Hypothalamus (tissue), 51 donors: ENCODE measurements around the gene QSER1.
"Not testable (repeated sequence)": the region's sequence is repeated elsewhere in the genome, so short reads cannot be mapped to it uniquely, and the experiment has no call there.

Experiments used
- DNase-seq, 51 donors: peaks; one replicate each; lab custom pipeline; 2025; lab: John Stamatoyannopoulos, UW

Gene QSER1

DNA sequence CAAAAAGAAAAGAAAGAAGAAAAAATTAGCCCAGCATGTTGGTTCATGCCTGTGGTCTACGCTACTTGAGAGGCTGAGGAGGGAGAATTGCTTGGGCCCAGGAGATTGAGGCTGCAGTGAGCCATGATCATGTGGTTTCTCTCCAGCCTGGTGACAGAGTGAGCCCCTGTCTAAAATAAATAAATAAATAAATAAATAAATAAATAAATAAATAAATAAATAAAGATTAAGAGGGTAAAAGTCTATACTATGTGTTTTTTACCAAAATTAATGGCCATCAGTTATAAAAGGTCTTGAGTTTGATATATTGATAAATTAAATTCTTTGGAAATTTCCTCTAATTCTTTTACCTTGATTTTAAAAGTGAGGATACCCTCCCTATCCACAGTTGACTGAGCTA is 97.9 kb downstream of the QSER1 start:
- no peak for DNase-seq

DNA sequence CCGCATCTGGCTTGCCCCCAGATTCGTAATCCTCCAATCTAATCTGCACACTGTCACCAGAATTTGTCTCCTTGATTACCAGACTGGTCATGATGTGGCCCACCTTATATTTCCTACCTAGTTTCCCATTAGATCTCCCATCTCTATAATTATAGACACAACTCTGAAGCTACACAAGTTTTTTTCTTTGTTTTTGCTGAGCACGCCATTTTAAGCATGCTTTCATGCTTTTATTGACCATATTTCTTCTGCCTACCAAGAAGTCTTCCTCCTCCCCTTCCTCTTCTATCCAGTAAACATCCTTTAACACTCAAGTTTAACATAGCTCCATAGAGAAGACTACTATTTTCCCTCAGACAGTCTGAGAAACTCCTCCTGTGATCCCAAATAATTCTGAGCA is 98.8 kb downstream of the QSER1 start:
- DNase-seq: no peak

DNA sequence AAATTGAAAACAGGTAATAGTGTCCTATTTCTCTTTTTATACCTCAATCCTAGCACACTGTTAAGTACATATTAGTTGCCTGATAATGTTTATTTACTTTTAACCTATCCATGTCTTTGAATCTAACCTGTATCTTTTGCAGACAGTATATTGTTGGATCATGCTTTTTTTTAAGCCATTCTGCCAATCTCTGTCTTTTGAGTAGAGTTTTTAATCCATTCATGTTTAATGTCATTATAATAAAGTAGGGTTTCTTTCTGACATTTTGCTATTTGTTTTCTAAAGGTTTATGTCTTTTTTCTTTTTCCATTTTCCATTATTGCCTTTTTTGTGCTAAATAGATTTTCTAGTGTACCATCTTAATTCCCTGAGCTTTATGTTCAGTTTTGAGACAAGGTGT is 99.3 kb downstream of the QSER1 start:
- no peak for DNase-seq

DNA sequence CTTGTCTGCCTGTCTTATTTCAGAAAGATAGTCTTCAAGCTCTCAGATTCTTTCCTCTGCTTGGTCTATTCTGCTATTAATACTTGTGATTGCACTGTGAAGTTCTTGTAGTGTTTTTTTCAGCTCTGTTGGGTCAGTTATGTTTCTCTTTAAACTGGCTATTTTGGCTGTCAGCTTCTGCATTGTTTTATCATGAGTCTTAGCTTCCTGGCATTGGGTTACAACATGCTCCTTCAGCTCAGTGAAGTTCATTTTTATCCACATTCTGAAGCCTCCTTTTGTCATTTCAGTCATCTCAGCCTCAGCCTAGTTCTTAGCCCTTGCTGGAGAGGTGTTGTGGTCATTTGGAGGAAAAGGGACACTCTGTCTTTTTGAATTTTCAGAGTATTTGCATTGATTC is 107.6 kb downstream of the QSER1 start:
- DNase-seq: no peak

DNA sequence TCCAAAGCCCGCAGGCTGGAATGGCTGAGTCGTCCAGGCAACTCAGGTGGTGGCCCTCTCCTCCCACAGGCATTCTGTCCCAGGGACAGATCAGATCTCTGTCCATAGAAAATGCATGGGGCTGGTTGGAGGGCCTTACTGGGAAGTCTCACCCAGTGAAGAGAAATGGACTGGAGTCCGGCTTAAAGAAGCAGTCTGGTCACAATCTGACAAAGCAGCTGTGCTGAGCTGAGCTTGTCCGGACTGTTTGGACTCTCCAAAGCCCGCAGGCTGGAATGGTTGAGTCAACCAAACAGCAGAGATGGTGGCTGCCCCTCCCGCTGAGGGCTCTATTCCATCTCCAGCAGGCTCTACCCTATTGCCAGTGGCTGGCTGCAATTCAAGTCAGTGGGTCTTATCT is 108.7 kb downstream of the QSER1 start:
- no peak for DNase-seq

DNA sequence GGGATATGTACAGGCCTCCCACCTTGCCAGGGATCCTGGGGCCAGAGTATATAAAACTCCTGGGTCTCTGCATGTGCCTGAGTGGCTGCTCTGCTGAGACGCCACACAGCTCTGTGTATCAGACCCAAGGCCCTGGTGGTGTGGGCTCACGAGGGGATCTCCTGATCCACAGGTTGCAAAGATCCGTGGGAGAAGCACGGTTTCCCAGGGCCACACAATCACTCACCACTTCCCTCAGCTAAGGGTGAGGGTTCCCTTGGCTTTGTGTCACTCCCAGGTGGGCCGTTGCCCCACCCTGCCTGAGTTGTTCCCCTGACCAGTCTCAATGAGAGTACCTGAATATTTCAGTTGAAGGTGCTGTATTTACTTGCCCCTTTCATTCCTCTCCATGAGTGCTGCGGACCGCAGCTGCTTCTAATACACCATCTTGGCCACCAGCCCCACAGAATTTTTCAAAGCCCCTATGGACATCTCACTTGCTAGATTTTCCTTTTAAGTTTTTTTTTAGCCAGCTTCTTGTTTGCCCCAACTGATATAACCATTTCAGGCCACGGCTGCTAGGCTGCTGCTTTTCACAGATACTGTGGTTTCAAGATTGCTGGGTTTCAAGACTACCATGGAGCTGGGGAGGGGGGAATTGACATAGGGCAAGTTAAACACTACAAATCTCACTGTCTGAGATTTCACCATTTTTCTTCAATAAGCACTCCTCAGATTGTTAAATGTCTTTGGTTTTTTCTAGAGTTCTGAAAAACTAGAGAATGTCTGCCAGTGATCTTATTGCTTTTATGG is 109.3 kb downstream of the QSER1 start:
- no peak for DNase-seq

DNA sequence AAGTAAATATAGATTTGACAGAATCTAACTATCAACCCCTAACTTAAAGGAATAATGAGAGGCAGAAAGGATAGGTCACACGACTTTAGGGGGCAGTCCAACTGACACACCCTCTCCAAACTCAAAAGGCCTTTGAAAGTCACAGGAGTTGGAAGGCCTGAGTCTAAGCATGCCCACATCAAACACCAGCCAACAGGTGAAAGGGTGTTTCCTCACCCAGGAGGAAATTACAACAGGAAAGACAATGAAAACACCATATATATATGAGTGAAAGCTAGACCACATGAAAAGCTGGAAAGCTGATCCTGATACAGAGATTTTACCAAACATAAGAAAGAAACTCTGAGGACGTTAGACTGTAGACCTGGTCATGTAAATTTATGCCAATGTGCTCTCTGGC is 112.6 kb downstream of the QSER1 start:
- DNase-seq: no peak

DNA sequence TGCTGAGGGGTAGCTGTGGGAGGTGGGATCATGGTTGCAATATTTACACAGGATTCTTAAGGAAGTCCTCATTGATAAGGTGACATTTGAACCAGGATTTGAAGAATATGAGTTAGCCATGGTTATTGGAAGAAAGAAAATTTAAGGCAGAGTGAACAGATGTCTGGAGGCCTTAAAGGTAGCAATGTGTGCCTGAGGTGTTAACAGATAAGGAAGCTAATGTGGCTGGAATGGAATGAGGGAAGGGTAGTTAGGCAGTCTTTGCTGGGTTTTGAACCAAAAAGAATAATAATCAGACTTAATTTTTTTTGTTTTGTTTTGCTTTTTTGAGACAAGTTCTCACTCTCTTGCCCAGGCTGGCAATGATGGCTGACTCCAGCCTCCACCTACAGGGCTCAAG is 113.4 kb downstream of the QSER1 start:
- no peak for DNase-seq

DNA sequence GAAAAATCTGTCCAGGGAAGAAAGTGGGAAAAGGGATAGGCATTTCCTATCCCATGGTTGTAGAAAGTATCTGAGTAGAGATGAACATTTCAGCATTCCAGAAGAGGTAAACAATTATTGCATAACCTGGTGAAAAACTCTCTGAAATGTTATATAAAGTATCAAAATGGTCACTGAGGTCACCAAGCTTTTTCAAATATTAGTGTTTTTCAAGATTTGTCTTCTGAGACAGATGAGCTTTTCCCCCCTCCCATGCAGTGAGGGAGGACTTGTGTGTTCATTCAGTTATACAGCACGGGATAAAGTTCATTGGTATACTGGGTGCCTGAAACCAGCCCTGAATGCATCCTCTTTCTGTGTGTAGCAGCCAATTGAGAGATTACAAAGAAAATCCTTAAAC is 121.1 kb downstream of the QSER1 start:
- DNase-seq: no peak

DNA sequence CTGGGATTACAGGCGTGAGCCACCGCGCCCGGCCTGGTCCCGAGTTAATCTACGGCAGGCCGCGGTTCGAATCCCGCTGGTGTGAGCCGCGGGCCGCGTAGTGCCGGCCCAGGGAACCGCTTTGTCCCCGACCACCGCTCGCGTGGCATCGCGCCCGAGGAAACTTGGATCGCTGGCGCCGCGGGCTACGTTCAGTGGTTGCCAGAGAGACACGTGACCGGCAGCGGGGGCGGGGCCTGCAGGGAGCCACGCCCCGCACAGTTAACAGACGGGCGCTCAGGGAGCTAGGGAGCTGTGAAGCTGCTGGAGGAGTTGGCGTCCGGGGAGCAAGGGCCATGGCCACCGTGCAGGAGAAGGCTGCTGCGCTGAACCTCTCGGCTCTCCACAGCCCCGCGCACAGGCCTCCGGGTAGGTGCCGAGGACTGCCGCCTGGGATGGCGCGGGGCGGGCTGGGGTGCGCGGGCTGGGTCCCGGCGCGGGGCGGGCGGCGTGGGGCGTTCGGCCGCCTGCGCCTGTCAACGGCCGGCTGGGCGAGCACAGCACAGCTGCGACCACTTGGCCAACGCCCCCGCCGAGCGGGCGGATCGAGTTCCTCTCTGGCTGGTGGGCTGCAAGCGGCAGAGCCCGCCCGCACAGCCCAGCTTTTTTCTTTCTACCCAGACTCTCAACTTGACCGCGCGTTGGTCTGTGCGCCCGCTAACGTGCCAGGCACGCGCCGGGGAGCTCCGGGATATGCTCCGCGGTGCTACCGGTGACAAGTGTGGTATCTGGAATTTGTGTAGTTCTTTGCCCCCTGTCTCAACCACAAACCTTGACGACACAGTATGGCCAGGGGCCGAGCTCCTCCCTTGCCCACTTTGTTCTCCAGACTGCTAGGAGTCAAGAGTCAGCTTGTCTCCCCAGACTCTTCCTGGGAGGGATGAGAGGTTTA is 123.3 kb downstream of the QSER1 start, which contains the start of gene DEPDC7:
Gene DEPDC7 (plus strand): TSS at position 258 of the 931 bp plus-strand sequence. CDS start 78 bp downstream, at position 336.
- peak; percentile 38 to 95 (median 83) for DNase-seq

DNA sequence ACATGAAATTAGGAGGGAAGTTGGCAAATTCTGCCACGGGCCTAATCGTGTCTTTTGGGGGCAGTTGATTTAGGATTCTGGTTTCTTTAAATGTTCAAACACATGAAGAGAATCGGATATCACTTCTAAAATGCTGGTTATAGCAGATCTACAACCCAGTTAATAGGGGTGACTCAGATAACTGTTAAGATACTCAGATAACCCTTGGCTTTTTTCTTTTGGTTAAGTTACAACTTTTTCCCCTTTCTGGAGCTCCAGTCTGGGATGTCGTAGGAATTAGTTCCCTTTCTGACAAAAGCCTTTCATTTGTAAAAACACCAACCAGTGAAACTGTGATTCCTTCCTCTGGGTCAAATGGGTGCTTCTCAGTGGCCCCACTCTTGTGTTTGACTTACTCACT is 124.0 kb downstream of the QSER1 start:
- DNase-seq: no peak

DNA sequence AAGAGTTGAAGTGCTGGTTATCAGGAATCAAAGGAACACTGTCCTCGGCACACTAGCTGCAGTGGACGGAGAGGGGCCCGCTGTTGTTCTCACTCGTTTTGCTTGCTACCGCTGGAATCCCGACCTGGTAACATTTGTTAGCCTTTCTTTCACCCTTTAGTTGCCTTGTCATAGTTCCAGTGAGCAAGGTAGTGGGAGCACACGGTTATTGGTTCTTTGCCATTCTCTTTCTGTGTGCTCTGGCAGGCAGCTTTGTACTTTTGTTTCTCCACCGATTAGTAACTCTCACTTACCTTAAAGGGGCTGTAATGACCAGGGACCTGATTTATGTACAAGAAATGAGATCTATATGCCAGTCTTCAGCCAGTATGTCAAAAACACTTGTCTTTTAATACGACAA is 124.9 kb downstream of the QSER1 start:
- DNase-seq: no peak

DNA sequence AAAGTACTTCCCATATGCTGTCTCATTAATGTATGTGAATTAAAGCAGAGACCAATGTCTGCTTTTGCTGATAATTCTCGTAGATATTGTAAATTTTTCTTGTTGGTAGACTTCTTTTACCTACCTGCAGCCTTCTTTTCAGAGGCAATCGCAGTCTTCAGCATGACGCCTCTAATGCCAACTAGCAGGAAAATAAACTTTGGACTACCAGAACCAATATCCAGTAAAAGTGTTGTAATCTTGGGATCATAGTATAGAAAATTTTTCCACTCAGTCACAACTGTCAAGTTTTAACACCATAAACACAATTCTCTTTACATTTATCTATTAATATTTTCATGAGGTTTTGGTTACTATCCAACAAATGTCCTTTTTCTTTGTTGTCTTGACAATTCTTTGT is 125.4 kb downstream of the QSER1 start:
- no peak for DNase-seq

DNA sequence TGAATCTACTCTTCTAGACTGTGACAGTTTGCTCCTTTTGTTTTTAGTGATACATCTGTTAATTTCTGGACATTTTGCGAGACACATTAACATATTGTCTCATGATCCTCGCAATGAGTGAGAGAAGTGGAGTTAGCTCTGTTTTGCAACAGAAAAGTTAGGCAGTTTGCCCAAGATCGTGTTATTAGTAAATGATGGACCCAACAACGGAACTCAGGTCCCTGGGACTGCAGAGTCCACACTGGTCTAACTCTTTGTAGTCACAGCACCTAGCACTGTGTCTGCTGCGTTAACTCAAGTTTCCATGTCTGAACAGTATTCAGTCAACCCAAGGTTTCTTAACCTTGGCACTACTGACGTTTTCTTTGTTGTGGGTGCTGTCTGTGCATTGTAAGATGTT is 126.2 kb downstream of the QSER1 start:
- no peak for DNase-seq

DNA sequence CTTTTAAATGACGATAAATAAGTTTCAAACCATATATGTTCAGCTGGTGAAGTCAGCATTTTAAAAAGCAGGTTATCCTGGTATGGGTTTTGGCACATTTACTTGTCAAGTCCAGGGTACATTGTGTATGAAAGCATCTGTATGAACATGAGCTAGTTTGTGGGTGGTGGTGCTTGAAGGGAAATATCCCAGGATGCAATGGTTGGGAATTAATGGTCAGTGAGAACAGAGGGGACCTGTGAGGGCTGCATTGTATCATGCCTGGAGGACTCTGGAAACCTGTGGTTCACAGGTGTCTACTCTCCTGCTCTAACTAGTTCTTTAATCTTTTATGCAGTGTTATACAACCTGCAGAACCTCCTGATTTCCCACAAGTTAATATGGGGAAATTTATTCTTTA is 128.9 kb downstream of the QSER1 start:
- no peak for DNase-seq

DNA sequence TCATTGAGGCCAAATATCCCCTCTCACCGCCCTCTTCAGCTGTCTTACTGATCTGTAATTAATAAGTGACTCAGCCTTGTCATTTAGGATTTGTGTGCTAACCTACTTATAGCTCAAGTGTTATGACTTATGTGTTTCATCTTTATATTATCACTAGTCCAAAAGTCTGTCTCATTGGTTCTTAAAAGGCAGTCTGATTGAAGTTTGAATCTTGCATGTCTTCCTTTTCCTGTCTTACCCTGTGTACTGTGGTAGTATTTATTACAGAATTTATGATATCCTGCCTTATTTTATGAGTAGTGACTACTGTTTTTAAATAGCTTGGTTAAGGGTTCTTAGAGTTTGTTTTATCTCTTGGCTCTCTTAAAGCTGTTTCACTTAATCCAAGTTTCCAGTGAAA is 129.3 kb downstream of the QSER1 start:
- DNase-seq: no peak

DNA sequence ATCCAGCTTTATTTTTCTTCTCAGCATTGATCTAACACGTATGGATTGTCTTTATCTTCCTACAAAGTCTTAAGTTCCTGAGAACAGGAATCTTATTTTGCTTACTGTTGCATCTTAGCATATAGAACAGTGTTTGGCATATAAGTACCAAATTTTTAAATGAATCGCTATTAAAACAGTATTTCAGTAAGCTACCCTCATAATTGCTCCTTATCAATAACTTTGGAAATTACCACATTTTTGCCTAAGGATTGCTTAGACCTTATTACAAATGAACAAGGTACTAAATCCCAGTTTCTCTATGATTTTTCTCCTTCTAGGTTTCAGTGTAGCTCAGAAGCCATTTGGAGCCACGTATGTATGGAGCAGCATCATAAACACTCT is 132.7 kb downstream of the QSER1 start:
- no peak for DNase-seq

DNA sequence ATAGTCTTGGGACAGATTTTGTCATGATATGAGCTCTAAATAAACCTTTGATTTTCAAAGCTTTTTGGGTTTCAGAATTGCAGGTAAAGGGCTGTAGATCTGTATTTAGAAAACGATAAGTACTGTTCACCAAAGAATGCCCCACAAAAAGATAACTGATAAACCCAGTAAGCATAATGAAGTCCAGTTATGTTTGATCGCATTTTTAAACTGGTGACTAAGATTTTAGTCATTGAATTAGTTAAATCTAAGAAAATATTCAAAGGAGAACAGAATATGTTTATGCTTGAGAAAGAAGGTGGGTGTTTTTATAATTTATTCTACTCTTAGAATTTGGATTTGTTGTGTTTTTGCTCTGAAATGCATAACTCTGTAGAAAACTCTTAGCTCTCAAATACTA is 134.6 kb downstream of the QSER1 start:
- DNase-seq: no peak

DNA sequence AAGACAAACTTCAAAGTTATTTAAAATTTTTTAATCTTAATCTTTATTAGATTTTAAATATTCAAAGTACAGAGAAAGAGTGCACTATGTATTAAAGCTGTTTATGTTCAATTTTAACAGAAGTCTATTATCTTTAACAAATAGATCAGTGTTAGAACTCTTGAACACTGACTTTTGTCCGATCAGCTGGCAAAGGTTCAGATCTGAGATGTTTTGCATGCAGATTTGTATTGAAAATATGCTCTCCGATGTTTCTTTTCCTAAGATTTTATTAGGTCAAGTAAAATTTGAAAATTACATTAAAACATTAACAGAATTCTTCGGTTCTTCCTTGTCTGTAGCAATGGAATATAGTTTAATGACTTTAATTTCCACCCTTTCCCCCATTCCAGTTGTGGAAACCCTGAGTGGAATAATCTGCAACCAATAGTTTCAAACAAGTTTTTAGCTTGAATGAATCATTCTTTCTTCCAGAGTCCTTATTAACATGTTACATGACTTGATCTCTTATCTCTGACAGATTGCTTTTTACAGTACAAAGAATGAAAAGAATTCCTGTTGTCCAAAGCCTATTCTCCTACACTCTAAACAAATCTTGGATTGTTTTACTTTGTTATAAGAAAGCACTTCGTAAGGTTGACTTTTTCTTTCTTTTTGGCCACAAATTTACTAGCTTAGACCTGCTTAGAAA is 135.4 kb downstream of the QSER1 start:
- DNase-seq: peak in 2 of 51 donors; percentile 32 to 49

DNA sequence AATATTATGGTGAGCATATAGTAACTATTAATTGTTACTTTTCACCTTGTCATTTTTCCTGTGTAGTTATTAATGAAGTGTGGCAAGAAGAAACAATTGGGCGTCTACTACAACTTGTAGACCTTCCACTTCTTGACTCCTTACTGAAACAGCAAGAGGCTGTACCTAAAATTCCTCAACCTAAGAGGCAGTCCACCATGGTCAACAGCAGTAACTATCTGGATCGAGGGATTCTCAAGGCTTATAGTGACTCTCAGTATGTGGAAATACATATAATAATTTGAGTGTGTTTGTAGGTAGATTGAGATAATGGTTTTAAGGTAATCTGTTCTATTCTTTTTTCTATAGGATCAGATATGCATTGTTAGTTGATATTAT is 135.9 kb downstream of the QSER1 start:
- no peak for DNase-seq

DNA sequence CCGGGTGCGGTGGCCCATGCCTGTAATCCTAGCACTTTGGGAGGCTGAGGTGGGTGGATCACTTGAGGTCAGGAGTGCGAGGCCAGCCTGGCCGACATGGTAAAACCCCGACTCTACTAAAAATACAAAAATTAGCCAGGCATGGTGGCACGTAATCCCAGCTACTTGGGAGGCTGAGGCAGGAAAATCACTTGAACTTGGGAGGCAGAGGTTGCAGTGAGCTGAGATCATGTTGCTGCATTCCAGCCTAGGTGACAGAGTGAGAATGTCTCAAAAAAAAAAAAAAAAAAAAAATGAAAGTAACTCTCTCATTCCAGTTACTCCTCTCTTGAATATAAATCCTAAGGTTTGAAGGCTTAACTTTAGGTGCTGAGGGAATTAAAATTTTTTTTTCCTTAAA is 136.6 kb downstream of the QSER1 start:
- not testable (repeated sequence) for DNase-seq
